DOHH2 (cell line): Measurements from ENCODE around the gene PRELP.

Experiments used
- H3F3A ChIP-seq: fragments of 200-600 bp; sonication (generic), shearing (Covaris generic); 2 replicates; pipeline ENCODE4 v1.6.0; 2016; ENCODE audit warnings: antibody characterized with exemption, mild to moderate bottlenecking; ENCODE audit not compliant: control insufficient read depth, insufficient read depth
- H3K27ac ChIP-seq: fragments of 200-600 bp; sonication (generic); 2 replicates; pipeline ENCODE4 v1.5.1; 2014; ENCODE audit warnings: low read depth, mild to moderate bottlenecking, low read length, moderate library complexity
- H3K27me3 ChIP-seq: fragments of 200-600 bp; sonication (generic); 2 replicates; pipeline ENCODE4 v1.6.1; 2014; ENCODE audit warnings: mild to moderate bottlenecking, low read length, mixed read lengths; ENCODE audit not compliant: control insufficient read depth
- H3K36me3 ChIP-seq: fragments of 200-600 bp; sonication (generic); 2 replicates; pipeline ENCODE4 v1.6.1; 2014; ENCODE audit warnings: mild to moderate bottlenecking, low read length, moderate library complexity, mixed read lengths; ENCODE audit not compliant: control insufficient read depth
- H3K4me1 ChIP-seq: fragments of 200-600 bp; sonication (generic); 2 replicates; pipeline ENCODE4 v1.6.1; 2014; ENCODE audit warnings: mild to moderate bottlenecking, low read length, mixed read lengths; ENCODE audit not compliant: control insufficient read depth
- H3K4me2 ChIP-seq: fragments of 200-600 bp; sonication (generic); 2 replicates; pipeline ENCODE4 v1.6.0; 2014; ENCODE audit warnings: mild to moderate bottlenecking, low read length, moderate library complexity
- H3K4me3 ChIP-seq: fragments of 200-600 bp; sonication (generic); 2 replicates; pipeline ENCODE4 v1.5.1; 2014; ENCODE audit warnings: mild to moderate bottlenecking, low read length, mixed read lengths
- H3K79me2 ChIP-seq: fragments of 200-600 bp; sonication (generic); 2 replicates; pipeline ENCODE4 v1.6.1; 2014; ENCODE audit warnings: mild to moderate bottlenecking, low read length, mixed read lengths; ENCODE audit not compliant: control insufficient read depth
- H3K9me2 ChIP-seq: fragments of 200-600 bp; sonication (generic); replicated peaks from 2 replicates; pipeline ENCODE4 v1.6.1; 2014; ENCODE audit warnings: mild to moderate bottlenecking, low read length, mixed read lengths; ENCODE audit not compliant: control insufficient read depth
- H3K9me3 ChIP-seq: fragments of 200-600 bp; sonication (generic); 2 replicates; pipeline ENCODE4 v1.6.1; 2014; ENCODE audit warnings: antibody characterized with exemption, low read length, mixed read lengths; ENCODE audit not compliant: control insufficient read depth, insufficient read depth
- H4K20me1 ChIP-seq: fragments of 200-600 bp; sonication (generic); 2 replicates; pipeline ENCODE4 v1.6.0; 2014; ENCODE audit warnings: low read depth, mild to moderate bottlenecking, antibody characterized with exemption, low read length, moderate library complexity; ENCODE audit not compliant: control insufficient read depth, insufficient read depth
- CTCF ChIP-seq: fragments of 200-600 bp; sonication (generic); IDR thresholded peaks from one replicate; pipeline ENCODE4 v1.5.1; 2014; ENCODE audit warnings: antibody characterized with exemption, mild to moderate bottlenecking, low read depth, low read length; ENCODE audit not compliant: poor library complexity, severe bottlenecking
- EZH2phosphoT487 ChIP-seq: fragments of 200-600 bp; sonication (generic); IDR thresholded peaks from 2 replicates; pipeline ENCODE4 v1.6.1; 2017; ENCODE audit warnings: borderline replicate concordance, mild to moderate bottlenecking, antibody characterized with exemption, low read length, moderate library complexity, mixed read lengths

Gene PRELP

GRCh38 chr1:203461717-203462116 is 13.9 kb upstream of the PRELP start:
- H3K79me2 ChIP-seq = no peaks in the 10 kb centered on the region
- H3F3A ChIP-seq = no peaks in the 10 kb centered on the region
- no peaks in the 10 kb centered on the region for H3K9me3 ChIP-seq
- H3K4me3 ChIP-seq = peak overlapping the region; percentile 51
- no peaks in the 10 kb centered on the region for H3K9me2 ChIP-seq
- H3K4me2 ChIP-seq = peak overlapping the region; percentile 68
- TF ChIP-seq CTCF (no peak), EZH2phosphoT487 (no peak)
- H3K36me3 ChIP-seq = no peaks in the 10 kb centered on the region
- H3K27me3 ChIP-seq = no peaks in the 10 kb centered on the region
- no peaks in the 10 kb centered on the region for H4K20me1 ChIP-seq
- peak overlapping the region; percentile 73 for H3K27ac ChIP-seq
- peaks cover 74% of the 10 kb centered on the region for H3K4me1 ChIP-seq

- no peaks in the 10 kb centered on the region for H4K20me1 ChIP-seq
- H3K36me3 ChIP-seq = no peaks in the 10 kb centered on the region
- H3K9me3 ChIP-seq = no peaks in the 10 kb centered on the region
- no peaks in the 10 kb centered on the region for H3K9me2 ChIP-seq
- TF ChIP-seq CTCF (no peak), EZH2phosphoT487 (no peak)
- peak overlapping the region; percentile 73 for H3K27ac ChIP-seq
- H3K27me3 ChIP-seq = no peaks in the 10 kb centered on the region
- H3F3A ChIP-seq = no peaks in the 10 kb centered on the region
- peaks cover 70% of the 10 kb centered on the region for H3K4me1 ChIP-seq
- H3K79me2 ChIP-seq = no peaks in the 10 kb centered on the region
- H3K4me2 ChIP-seq = peak overlapping the region; percentile 68
- H3K4me3 ChIP-seq = peak overlapping the region; percentile 51
Measured at GRCh38 chr1:203462143-203462542, 13.5 kb upstream of the PRELP start.

GRCh38 chr1:203462878-203463277 is 12.7 kb upstream of the PRELP start:
- H3K9me3 ChIP-seq = no peaks in the 10 kb centered on the region
- peak overlapping the region; percentile 68; the same call in 1 of the 2 replicates for H3K4me2 ChIP-seq
- H3K4me1 ChIP-seq = peaks cover 65% of the 10 kb centered on the region
- no peaks in the 10 kb centered on the region for H3K27me3 ChIP-seq
- TF ChIP-seq CTCF = no peak
- no peaks in the 10 kb centered on the region for H3F3A ChIP-seq
- no peaks in the 10 kb centered on the region for H3K9me2 ChIP-seq
- H3K27ac ChIP-seq = no peak overlapping the region
- H4K20me1 ChIP-seq = no peaks in the 10 kb centered on the region
- H3K79me2 ChIP-seq = no peaks in the 10 kb centered on the region
- no peaks in the 10 kb centered on the region for H3K36me3 ChIP-seq
- H3K4me3 ChIP-seq = no peak overlapping the region
